Stimulated activated CD8-positive, alpha-beta memory T cell treated with anti-CD3 and anti-CD28 coated beads, Interleukin-2, amount 100 ng/mL, for 48 hours (primary cell): Measurements from ENCODE around the gene BCKDHB.

Experiments
- DNase-seq, 2 donors: peaks; one replicate each; pipeline ENCODE4 v3.0.0-alpha.2; 2020; ENCODE audit warnings: low read depth in 2 of 2

The BCKDHB gene

DNA sequence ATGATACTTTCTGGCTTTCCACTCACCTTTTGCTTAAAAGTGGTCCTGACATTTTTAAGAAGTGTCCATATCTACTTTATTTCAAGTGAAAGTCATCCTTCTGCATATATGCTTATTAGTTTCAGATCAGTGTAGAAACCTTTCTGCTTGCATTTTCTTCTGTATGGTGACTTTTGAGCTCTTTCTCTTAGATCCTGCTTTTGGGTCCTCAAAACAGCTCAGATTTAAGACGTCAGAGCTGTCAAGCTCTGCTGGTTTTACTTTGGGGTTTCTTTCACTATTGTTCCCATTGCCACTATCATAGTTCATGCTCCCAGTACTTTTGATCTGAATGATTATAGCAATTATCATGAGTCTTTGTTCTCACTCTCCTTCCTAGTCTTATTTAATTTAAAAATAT is 41.7 kb downstream of the BCKDHB start:
- DNase-seq: no peak

DNA sequence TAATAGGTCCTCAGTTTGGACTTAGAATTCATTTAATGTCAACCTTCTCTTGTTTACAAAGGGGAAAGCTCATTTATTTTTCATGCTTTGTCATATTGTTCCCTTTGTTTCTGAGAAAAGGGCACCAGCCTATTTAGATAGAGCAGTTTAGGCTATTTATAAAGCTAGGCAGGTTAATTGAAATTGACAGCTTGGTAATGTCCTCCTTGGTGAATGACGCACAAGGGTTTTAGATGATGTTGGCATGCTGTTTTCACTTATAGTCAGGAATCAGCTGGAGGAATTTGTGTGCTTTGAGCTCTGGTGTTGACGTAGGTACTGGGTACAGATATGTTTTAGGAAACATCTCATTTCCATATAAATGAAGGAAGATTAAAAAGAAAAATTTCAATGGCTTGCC is 45.2 kb downstream of the BCKDHB start:
- DNase-seq: no peak

DNA sequence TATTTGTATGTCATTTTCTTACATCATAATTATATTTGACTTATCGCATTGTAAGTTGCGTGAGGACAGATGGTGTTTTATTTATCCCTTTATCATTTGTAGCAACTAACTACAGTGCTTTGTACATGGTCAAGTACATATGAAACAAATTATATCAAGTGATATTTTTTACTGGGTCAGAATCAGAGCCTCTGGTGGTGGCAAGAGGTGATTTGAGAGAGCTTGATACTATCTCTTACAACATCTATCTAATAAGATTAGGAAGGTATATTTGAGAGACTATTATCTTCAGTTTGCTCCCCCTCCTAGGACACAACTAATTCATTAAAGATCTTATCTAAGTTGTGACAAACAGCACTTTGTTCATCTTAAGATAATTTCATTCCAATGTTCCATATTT is 47.7 kb downstream of the BCKDHB start:
- DNase-seq: no peak

DNA sequence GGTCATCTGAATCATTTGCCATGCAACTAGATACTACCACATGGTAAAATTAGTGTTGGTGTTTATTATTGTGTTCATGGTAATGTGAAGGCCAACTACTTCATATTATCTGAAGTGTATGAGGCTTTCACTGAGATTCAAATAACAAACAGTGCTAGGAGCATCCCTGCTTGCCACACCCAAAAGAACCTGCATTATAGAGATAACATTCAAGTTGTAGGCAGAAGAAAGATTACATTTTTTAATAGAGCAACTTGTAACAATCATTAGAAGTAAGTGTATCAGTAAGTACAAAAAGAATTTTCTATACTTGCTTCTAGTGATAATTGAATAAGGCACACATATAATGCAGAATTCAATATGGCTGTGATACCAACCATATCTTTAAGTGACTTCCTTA is 49.8 kb downstream of the BCKDHB start:
- no peak for DNase-seq

DNA sequence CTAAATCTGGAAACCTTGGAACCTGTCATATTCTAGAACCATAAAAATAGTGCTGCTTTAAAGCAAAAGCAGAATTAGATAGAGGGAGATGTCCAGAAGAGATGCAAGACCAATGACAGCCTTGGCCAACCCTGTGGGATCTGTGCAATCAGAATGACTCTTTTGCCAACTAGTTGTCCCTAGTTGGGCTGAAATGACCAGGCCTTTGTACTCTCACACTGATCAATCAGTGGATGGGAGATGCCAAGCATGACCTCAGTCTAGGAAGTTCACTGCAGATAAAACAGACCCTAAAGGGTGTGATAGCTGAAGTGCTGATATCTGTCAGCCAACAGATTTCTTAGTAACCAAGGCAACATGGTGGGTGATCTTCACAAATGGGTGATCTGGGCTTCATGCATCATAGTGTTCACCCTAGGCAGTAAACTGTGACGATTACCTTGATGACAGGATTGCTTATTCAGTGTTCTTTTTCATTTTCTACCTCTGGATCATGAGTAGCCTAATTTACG is 52.1 kb downstream of the BCKDHB start:
- DNase-seq: no peak

DNA sequence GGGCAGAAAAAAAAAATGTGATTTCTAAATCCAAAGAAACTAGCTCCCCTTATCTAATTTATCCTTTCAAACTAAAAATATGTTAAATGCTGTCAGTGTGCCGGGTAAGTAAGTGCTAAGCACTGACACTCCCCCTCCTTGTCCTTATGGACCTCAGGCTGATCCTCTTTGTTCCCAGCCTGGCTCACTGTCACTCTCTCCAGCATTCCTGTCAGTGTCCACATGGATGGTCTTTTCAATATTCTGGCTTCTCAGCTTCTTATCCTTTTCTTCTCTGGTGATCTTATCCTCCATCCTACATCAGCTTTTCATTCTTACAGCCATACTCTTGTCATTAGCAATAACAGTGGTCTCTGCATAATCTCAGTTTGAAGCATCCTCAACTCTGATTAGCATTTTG is 55.0 kb downstream of the BCKDHB start:
- no peak for DNase-seq

DNA sequence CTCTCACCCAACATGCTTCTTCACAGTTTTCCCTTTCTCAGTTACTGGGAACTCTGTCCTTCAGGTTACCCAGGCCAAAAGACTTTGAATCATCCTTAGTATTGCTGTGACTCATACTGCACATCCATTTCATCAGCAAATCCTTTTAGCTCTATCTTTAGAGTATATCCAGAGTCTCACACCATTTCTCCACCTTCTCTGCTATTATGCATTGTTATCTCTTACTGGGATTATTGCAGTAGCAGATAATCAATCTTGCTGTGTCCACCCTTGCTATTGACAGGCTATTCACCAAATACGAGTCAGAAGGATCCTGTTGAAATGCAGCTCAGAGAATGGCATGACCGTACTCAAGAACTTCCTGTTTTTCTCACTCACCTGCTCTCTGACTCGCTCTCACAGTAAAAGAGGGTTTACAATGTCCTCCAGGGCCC is 57.3 kb downstream of the BCKDHB start:
- DNase-seq: no peak

DNA sequence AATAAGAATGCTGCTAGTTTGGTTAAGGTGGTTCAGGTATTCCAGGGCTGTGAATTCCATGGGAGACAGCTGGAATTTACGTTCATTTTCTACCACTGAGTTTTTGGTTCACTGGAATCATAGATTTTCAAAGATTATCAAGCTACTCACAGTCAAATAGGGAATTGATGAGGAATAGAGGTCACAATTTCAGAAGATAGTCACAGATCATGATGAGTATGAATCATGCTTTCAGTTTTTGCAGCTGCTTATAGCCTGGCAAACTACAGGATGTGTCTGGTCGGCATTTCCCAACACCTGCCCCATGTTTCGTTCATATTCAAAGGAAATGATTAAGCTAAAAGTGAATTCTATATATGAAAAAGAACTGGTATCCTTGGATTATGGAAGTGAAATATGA is 58.7 kb downstream of the BCKDHB start:
- DNase-seq: no peak

DNA sequence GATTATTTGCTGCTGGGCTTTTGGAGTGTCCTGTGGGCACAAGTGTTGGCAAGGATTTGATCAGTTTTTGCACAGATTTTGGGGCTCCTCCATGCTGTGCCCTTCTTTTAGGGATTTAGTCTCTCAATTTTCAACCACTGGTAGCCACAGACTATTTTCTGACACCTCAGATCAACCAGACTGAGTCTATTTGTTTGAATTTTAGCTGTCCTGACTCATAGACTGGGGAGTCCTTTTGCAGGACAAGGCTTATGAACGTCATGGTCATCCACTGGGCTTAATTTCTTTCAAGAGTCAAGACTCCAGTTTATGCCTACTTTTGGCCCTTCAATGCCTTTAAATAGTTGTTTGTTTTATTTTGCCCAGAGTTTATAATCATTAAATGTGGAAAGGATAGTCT is 59.3 kb downstream of the BCKDHB start:
- no peak for DNase-seq

DNA sequence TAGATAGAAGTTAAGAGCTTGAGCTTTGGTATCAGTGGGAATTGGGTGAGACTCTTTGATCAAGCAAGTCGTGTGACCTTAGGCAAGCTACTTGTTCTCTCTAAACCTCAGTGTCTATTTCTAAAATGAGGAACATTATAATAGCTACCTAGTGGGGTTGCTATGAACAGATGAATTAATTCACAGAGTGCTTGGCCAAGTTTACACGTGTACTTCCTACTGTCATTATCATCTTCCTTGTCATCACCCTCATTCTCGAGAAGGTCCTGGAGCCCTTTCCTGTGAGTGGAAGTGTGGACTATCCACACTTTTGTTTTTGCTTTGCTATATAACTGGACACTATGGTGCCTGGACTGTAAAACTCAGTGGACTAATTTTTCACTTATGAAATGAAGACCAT is 64.0 kb downstream of the BCKDHB start:
- no peak for DNase-seq

DNA sequence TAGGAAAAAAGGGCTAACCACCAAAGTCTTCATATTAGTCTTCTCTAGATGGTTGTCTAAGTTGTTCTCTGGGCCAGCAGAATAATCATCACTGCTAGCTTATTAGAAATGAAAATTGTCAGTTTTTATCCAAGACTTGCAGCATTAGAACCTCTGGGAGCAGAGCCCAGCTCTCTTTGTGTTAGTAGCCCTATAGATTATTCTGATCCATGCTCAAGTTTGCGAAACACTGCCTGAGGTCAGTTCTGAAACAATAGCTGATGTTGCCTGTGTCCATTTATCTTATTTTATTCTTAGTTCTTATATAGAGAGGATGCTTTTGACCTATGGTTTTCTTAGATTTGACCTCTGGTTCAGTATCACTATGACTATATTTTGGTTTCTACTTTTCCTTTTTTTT is 66.9 kb downstream of the BCKDHB start:
- DNase-seq: no peak

DNA sequence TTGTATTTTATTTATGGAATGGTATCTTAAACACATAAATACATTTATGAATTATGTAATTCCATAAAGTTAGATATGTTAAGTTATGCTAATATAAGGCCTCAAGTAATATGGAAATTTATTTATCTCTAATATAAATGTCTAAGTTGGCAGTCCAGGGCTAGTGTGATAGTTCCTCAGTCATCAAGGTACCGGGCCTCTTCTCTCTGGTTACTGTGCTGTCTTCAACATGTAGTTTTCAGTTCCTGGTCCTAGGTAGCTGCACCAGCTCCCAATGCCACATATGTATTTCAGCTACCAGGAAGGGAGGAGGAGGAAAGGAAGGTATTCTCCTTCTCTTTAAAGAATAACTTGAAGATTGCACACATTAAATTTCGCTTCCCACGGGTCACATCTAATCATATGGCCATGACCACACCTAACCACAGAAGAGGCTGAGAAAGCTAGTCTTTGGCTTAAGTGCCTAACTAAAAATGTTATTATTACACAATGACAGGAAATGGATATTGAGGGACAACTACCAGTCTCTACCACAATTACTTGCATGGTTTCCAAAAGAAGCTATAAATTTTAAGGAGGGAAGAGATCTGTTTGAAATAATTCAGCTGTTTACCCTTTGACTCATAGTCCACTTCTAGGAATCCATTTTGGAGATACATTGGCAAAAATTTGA is 68.6 kb downstream of the BCKDHB start:
- DNase-seq: no peak

DNA sequence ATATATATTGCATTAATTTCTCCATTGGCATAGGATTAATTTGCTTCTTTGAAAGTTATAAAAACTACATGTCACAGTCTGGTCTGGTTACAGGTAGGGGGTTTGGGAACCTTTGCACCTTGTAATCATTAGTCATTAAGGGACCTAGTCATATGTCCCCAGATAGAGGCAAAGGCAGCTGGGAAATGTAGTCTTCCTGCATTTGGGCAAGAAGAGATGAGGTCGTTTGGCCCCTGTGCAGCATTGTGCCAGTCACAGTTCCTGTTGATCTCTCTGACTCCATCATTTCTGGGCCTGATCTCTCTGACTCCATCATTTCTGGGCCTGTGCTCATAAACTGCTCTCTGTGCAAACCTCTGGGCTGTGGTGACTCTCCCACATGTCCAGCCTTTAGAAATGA is 73.2 kb downstream of the BCKDHB start:
- no peak for DNase-seq

DNA sequence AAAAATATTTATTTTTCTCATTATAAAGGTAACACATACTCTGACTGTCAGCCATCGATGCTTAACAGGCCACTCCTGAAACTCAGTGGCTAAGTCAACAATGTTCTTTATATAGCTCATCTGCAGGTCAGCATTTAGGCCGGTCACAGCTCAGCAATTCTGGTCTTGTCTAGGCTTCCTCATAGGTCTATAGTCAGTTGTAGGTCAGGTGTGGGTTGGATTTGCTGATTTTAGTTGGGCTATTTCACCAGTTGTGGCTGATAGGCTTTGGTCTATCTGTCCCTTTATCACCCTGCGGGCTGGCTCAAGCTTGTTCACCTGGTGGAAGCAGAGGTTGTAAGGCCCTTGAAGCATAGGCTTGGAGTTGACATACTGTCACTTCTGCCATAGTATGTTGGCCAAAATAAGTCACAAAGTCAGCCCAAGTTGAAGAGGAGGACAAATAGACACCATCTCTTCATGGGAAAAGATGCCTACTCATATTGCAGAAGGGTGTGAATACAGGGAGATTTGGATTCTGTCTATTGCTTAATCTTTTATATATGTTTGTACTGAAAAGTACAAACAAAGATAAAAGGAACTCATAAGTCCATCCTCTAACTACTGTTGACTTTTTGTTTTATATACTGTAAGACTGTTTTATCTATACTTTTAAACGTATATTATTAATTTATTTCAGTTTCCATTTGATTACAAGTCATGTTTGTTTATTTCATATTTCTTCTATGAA is 75.0 kb downstream of the BCKDHB start:
- DNase-seq: no peak

DNA sequence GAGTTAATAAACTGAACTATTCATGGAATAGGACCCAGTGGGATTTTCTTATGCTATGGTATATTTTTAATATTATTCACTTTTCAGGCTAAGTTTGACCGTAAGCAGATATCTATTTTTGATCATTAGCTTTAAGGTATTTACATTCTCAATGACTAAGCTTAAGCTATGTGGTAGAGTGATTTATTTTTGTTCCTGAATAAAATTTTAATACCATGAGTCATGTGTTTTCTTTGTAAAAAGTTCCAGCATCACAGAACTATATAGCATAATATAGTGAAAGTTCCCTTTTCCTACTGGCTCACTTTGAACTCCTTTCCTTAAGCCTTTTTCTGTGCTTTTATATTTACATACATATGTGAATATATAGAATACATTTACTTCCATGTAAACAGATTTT is 75.8 kb downstream of the BCKDHB start:
- no peak for DNase-seq

DNA sequence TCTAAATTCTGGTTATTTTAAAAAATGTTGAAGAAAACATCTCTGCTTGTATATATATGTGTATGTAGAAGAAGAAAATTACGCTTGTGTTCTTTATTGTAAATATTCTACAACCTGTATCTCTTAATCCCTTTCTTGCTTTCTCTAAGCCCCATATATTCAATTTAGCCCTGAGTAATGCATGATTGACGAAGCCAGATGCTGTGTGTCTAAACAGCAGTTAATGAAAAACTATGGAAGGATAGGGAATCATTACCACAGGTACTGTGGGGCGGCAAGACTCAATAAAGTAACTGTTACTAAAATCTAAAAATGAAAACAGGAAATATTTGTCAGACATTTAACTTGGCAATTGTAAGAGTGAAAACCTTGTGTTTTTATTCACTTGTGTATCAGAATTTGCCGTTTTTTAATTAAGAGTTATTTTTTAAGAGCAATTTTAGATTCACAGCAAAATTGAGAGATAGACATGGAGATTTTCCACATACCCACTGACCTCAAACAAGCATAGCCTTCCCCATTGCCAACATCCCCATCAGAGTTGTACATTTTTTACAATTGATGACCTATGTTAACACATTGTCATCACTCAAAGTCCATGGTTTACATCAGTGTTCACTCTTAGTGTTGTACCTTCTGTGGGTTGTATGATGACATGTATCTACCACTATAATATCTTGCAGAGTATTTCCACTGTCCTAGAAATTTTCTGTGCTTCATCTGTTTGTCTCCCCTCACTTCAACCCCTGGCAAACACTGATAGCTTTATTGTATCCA is 76.7 kb downstream of the BCKDHB start:
- no peak for DNase-seq

DNA sequence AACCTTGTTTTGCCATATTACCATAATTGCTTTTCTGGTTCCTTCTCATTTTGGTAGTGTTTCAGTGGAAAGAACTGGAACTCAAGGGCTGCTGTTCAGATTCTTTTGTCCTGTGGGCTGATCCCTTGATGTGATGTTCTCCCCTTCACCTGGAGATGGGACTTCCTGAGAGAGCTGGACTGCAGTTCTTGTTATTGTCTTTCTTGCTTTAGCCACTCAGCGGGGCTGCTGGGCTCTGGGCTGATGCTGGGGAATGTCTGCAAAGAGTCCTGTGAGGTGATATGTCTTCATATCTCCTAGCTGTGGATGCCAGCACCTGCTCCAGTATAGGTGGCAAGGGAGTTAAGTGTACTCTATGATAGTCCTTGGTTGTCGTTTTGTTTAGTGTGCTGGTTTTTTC is 79.0 kb downstream of the BCKDHB start:
- DNase-seq: no peak

DNA sequence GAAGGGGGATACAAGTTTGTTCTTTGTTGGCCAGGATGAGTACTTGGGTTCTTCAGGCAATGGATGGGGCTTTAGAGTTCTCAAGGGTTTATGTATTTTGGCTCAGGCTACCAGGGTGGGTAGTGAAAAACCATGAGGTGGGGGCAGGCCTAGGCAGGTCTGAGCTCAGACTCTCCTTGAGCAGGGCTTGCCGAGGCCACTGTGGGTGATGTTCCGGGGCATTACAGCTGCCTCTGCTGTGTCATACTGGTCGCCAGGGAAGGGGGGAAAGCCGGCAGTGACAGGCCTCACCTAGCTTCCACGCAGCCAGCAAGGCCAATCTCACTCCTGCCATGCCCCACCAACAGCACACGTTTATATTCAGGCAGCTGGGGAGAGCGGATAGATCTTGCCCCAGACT is 79.6 kb downstream of the BCKDHB start:
- DNase-seq: no peak

DNA sequence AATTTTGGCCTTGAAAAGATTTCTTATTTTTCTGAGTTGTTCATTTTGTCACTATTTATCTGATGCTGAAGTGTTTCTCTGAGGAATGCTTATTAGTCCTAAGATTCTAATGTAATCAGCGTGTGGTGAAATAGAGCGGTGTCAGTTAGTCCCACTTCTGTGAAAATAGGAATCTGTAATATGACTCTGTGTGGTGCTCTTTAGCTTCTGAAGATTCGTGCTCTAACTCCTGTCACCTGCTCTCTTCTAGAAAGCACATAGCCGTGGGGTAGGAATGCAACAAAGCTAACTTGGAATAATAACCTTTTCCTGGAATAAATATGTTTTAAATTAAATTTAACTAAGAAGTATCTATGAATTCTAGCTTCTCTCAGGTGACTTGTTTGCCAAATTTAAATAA is 90.4 kb downstream of the BCKDHB start:
- no peak for DNase-seq

DNA sequence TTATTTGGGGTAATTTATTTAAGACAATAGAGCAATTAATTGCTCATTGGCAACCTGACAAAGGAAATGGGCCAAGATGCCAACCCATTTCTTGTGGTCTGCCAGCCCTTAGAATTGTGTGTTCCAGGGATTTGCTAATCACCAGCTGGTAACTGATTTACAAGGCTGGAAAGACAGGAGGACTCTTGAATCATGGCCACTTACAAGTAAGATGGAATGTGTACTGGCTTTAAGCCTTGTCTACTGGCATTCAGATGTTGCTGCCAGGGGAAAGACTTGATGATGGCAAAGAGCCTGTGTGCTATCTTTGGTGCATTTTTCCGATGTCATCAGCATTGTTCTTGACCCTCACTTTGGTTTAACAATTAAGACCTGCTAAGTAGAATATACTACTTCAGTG is 91.0 kb downstream of the BCKDHB start:
- no peak for DNase-seq

DNA sequence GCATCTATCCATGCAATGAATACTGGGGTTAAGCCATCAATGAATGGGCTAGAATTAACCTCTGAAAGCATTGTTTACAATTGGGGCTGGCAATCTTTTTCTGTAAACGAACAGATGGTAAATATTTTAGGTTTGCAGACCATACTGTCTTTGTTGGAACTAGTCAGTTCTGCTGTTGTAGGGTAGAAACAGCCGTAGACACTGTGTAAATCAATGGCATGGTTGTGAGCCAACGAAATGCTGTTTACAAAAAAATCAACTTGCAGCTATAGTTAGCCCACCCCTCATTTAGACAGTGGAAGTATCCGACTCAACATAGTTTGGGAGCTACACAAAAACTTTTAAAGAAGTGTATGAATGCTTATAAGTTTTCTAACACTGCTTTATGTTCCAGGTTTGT is 91.5 kb downstream of the BCKDHB start:
- DNase-seq: no peak

DNA sequence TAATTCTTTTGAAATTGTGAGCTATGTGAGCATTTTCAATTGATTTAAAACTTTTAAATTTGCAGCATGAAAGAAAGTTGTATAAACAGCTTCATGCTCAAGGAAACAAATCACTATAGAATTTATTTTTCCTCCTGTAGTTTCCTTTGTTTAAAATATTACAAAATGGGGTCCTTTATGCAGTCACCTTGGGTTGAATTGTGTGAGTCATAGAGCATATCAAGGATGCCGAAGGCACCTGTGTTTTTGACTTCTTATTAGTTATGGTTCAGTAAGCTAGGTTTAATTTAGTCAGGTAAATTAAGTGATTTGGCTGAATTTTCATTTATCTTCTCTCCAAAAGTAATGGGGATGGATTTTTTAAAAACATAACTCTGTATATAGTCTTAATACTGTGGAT is 96.8 kb downstream of the BCKDHB start:
- DNase-seq: no peak

DNA sequence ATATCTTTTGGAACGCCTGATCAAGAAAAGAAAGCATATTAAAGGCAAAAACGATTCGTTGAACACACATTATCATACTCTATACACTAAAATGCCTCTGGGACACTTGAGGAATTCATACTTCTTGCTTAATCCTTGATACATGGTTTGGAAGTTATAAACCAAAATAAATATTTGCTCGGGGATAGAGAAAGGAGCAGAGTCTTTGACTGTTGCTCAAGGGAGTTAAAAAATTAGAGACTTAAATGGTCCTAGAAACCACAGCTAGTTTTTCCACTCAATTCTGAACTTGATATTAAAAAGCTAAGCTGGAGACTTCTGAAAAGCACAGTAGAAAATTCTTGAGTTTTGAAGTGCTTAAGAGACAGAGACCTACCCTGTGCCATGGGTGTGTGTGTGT is 98.9 kb downstream of the BCKDHB start:
- no peak for DNase-seq
